K562 (cell line): Measurements from ENCODE around the gene IP6K3.

Experiments used
- EGR1 ChIP-seq: fragments of 450-650 bp; conservative IDR thresholded peaks from 2 replicates; pipeline ENCODE4 v1.6.1; 2017; ENCODE audit warnings: mild to moderate bottlenecking
- ETV6 ChIP-seq, 3 experiments: fragments of 150-350 bp in 1 of 3; sonication (generic) in 1 of 3; formaldehyde crosslinking in 1 of 3; IDR thresholded peaks; 2 replicates each; pipeline versions ENCODE4 v1.6.1 to v1.8.0; 2014 to 2022; ENCODE audit warnings: borderline replicate concordance in 2 of 3, low read depth in 2 of 3, antibody characterized with exemption in 1 of 3, low read length in 1 of 3, mild to moderate bottlenecking in 1 of 3, missing genetic modification reagents in 1 of 3
- GTF2A2 ChIP-seq: IDR thresholded peaks from 2 replicates; pipeline ENCODE4 v1.6.1; 2016; ENCODE audit warnings: mild to moderate bottlenecking, missing genetic modification characterization, missing compliant biosample characterization
- MED1 ChIP-seq: sonication (generic); formaldehyde crosslinking; IDR thresholded peaks from 2 replicates; pipeline ENCODE4 v1.8.1; 2023; ENCODE audit warnings: missing genetic modification reagents, borderline replicate concordance
- TAF15 ChIP-seq: fragments of 200-400 bp; formaldehyde crosslinking; IDR thresholded peaks from 2 replicates; pipeline ENCODE4 v1.6.1; 2017; ENCODE audit warnings: mild to moderate bottlenecking, low read depth, low read length, moderate library complexity
- ZBTB7A ChIP-seq: IDR thresholded peaks from 2 replicates; pipeline ENCODE4 v1.6.1; 2011; ENCODE audit warnings: low read depth, mild to moderate bottlenecking, low read length, moderate library complexity, borderline replicate concordance; ENCODE audit not compliant: control insufficient read depth
- ZNF274 ChIP-seq: IDR thresholded peaks from 2 replicates; pipeline ENCODE4 v1.6.1; 2011; ENCODE audit warnings: low read depth, mild to moderate bottlenecking, low read length, moderate library complexity, borderline replicate concordance
- TF ChIP-seq, protein P1 (sequence below), 3 experiments: IDR thresholded peaks in 2 of 3; conservative IDR thresholded peaks in 1 of 3; 2 replicates each; pipeline ENCODE4 v1.5.1; 2011 to 2012; ENCODE audit warnings: low read length in 3 of 3, mild to moderate bottlenecking in 3 of 3, control low read depth in 2 of 3, improper control_type of control experiment in 1 of 3, inconsistent platforms in 1 of 3, low read depth in 1 of 3, mixed read lengths in 1 of 3, moderate library complexity in 1 of 3; ENCODE audit not compliant: insufficient read depth in 2 of 3
- TF ChIP-seq, protein P2 (sequence below): sonication (generic); formaldehyde crosslinking; IDR thresholded peaks from 2 replicates; pipeline ENCODE4 v1.8.0; 2022; ENCODE audit warnings: mild to moderate bottlenecking, low read depth, missing genetic modification reagents
- TF ChIP-seq, protein P3 (sequence below): fragments of 250-450 bp; sonication (Bioruptor Pico); IDR thresholded peaks from 2 replicates; pipeline ENCODE4 v1.9.0; 2021; ENCODE audit warnings: mild to moderate bottlenecking
- TF ChIP-seq, protein P4 (sequence below): fragments of 250-450 bp; sonication (Bioruptor Pico); IDR thresholded peaks from 2 replicates; pipeline ENCODE4 v1.8.0; 2021; ENCODE audit warnings: mild to moderate bottlenecking, moderate library complexity

DNA sequence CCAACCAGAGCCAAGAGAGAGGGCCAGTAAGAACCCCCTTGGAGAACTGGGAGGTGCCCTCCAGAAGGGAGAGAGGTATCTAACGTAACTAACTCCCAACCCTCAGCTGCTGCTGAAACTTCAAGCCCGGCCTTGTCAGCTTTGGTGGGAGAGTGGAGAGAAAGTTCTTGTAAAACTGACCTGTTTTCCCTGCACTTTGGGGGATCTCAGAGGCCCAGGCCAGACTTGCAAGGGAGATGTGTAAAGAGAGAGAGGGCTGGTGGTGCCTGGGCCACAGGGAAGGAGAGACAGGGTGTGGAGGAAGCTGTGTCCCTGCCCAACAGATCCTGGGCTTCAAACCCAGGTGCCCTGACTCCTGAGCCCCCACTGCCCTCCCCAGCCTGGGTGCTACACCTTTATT lies 17.3 kb upstream of the IP6K3 start:
- TF ChIP-seq, protein P1, sequence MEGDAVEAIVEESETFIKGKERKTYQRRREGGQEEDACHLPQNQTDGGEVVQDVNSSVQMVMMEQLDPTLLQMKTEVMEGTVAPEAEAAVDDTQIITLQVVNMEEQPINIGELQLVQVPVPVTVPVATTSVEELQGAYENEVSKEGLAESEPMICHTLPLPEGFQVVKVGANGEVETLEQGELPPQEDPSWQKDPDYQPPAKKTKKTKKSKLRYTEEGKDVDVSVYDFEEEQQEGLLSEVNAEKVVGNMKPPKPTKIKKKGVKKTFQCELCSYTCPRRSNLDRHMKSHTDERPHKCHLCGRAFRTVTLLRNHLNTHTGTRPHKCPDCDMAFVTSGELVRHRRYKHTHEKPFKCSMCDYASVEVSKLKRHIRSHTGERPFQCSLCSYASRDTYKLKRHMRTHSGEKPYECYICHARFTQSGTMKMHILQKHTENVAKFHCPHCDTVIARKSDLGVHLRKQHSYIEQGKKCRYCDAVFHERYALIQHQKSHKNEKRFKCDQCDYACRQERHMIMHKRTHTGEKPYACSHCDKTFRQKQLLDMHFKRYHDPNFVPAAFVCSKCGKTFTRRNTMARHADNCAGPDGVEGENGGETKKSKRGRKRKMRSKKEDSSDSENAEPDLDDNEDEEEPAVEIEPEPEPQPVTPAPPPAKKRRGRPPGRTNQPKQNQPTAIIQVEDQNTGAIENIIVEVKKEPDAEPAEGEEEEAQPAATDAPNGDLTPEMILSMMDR (IDR thresholded peaks at IDR 0.05 in 2 of 3, conservative IDR thresholded peaks at IDR 0.05 in 1 of 3; ENCODE audit: insufficient read depth in 2 of 3, low read depth in 1 of 3, low read length in 3 of 3), result no peak
- TF ChIP-seq EGR1 (no peak), ZNF274 (no peak), MED1 (CRISPR knock-in tag) (no peak), GTF2A2 (no peak), ZBTB7A (no peak), TAF15 (no peak), ETV6 (IDR thresholded peaks at IDR 0.05; ENCODE audit: borderline replicate concordance in 1 of 2, low read depth in 2 of 2, low read length in 1 of 2) (no peak), ETV6 (CRISPR knock-in tag; IDR thresholded peaks at IDR 0.05; ENCODE audit: borderline replicate concordance) (no peak)
- TF ChIP-seq, protein P2, sequence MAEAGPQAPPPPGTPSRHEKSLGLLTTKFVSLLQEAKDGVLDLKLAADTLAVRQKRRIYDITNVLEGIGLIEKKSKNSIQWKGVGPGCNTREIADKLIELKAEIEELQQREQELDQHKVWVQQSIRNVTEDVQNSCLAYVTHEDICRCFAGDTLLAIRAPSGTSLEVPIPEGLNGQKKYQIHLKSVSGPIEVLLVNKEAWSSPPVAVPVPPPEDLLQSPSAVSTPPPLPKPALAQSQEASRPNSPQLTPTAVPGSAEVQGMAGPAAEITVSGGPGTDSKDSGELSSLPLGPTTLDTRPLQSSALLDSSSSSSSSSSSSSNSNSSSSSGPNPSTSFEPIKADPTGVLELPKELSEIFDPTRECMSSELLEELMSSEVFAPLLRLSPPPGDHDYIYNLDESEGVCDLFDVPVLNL (CRISPR knock-in tag), result no peak
- TF ChIP-seq, protein P3, sequence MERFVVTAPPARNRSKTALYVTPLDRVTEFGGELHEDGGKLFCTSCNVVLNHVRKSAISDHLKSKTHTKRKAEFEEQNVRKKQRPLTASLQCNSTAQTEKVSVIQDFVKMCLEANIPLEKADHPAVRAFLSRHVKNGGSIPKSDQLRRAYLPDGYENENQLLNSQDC (CRISPR knock-in tag), result no peak
- TF ChIP-seq, protein P4, sequence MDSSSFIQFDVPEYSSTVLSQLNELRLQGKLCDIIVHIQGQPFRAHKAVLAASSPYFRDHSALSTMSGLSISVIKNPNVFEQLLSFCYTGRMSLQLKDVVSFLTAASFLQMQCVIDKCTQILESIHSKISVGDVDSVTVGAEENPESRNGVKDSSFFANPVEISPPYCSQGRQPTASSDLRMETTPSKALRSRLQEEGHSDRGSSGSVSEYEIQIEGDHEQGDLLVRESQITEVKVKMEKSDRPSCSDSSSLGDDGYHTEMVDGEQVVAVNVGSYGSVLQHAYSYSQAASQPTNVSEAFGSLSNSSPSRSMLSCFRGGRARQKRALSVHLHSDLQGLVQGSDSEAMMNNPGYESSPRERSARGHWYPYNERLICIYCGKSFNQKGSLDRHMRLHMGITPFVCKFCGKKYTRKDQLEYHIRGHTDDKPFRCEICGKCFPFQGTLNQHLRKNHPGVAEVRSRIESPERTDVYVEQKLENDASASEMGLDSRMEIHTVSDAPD (CRISPR knock-in tag), result no peak
